BJ (cell line): ENCODE data around the gene LUM. TPM values are rescaled to one million over a fixed set of nuclear protein-coding genes. Genes with fewer than 3 reads are reported as not detected.

Experiments used
- CTCF ChIA-PET: fragments of 350-600 bp; formaldehyde crosslinking; extraction: SDS; loops from one replicate; lab custom pipeline; 2021; ENCODE audit warnings: antibody characterized with exemption, inconsistent platforms; lab: Yijun Ruan, JAX
- POLR2A ChIA-PET: fragments of 300-600 bp; sonication (Branson Sonifier 250); formaldehyde crosslinking; extraction: SDS; loops from one replicate; lab custom pipeline; 2021; ENCODE audit warnings: antibody characterized with exemption; lab: Charles Lee
- DNase-seq: peaks from one replicate; pipeline ENCODE4 v3.0.0-alpha.2; 2011; ENCODE audit warnings: low read depth
- H3K27me3 ChIP-seq: 2 replicates; pipeline ENCODE4 v1.6.0; 2011; ENCODE audit warnings: low read length; ENCODE audit not compliant: control insufficient read depth, insufficient read depth
- H3K36me3 ChIP-seq: 2 replicates; pipeline ENCODE4 v1.5.1; 2011; ENCODE audit warnings: low read length; ENCODE audit not compliant: control insufficient read depth, insufficient read depth
- H3K4me3 ChIP-seq: 2 replicates; pipeline ENCODE4 v1.5.1; 2011; ENCODE audit warnings: low read depth, mild to moderate bottlenecking, control low read depth, low read length
- CTCF ChIP-seq: IDR thresholded peaks from 2 replicates; pipeline ENCODE4 v1.5.1; 2011; ENCODE audit warnings: low read depth, mild to moderate bottlenecking, control low read depth, inconsistent platforms, low read length, moderate library complexity; ENCODE audit not compliant: insufficient read depth
- polyA plus RNA-seq: library from polyadenylated mRNA; depleted of rRNA; stranded (reverse); fragments of >200 nt; gene quantifications from 2 replicates; pipeline ENCODE4 v1.2.3, GENCODE V29; 2011

The LUM gene
- polyA plus RNA-seq, 1 experiment = 677 TPM

- no peak for TF ChIP-seq CTCF
- Histone ChIP-seq H3K4me3 (no peak overlapping the region), H3K27me3 (no peaks in the 10 kb centered on the region), H3K36me3 (no peaks in the 10 kb centered on the region)
- ChIA-PET CTCF (no interaction called here), POLR2A (no interaction called here)
- no peak for DNase-seq
Observed at GRCh38 chr12:91080041-91080440, 31.3 kb downstream of the LUM start.

- no peak for DNase-seq
- TF ChIP-seq CTCF = no peak
- POLR2A ChIA-PET = no interaction called here
- Histone ChIP-seq H3K4me3 (no peak overlapping the region), H3K27me3 (no peaks in the 10 kb centered on the region), H3K36me3 (no peaks in the 10 kb centered on the region)
- CTCF ChIA-PET = interaction anchor here (1.3 kb wide), 1 partner anchor 9 kb away, joined by 3 read pairs; no protein-coding TSS in a partner anchor
Observed at GRCh38 chr12:91078501-91078900, 32.8 kb downstream of the LUM start.

- no peak for DNase-seq
- no peaks in the 10 kb centered on the region for H3K27me3 ChIP-seq
- CTCF ChIA-PET = interaction anchor here (1.3 kb wide), 1 partner anchor 8 kb away, joined by 3 read pairs; no protein-coding TSS in a partner anchor
- POLR2A ChIA-PET = no interaction called here
- H3K36me3 ChIP-seq = no peaks in the 10 kb centered on the region
- no peak for TF ChIP-seq CTCF
- no peak overlapping the region for H3K4me3 ChIP-seq
Observed at GRCh38 chr12:91077228-91077954, 33.9 kb downstream of the LUM start.

GRCh38 chr12:91074851-91075250 lies 36.4 kb downstream of the LUM start:
- CTCF ChIA-PET = interaction anchor here (0.6 kb wide), 1 partner anchor 31 kb away, joined by 5 read pairs; no protein-coding TSS in a partner anchor
- no peak for DNase-seq

More at GRCh38 chr12:91074851-91075250, 36.4 kb downstream of the LUM start:
- Histone ChIP-seq H3K4me3 (no peak overlapping the region), H3K36me3 (no peaks in the 10 kb centered on the region), H3K27me3 (no peaks in the 10 kb centered on the region)
- POLR2A ChIA-PET = no interaction called here
- TF ChIP-seq CTCF = no peak
